Measurements from ENCODE around the gene RPS18.

The RPS18 gene

DNA sequence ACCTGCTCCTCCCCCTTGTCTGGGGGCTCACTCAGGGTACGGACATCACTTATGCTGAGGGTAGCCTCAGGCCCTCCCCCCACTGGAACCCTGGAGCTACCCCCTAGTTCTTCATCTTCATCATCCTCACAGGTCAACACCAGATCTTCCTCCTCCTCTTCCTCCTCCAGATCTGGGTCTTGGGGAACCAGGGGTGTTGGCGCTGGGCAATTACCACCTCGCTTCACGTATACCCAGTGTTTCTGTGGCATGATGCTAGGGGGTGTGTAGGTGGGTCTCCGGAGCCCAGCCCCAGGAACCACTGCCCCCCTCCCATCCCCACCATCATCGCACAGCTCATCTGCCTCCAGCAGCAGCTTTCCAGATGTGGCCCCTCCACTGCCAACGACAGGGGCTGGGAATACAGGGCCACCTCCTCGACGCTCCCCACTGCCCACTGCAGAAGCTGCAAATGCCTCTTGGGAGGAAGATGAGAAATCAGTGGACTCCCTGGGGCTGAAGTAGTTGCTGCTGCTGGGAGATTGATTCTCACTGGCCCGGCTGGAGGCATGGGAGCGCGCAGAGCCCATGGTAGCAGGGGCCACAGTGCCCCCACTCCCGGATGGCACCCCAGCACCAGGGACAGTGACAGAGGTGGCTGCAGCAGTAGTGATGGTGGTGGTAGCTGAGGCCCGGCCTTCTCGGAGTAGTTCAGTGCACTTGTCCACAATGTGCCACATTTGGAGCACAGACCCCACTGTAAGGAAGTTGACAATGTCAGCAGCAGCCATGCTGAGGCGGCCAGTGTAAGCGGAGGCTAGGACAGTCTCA is 44.1 kb downstream of the RPS18 start:
- H3F3A ChIP-seq (ENCODE audit: control insufficient read depth, insufficient read depth) = peaks cover 29% of the 10 kb centered on the region

DNA sequence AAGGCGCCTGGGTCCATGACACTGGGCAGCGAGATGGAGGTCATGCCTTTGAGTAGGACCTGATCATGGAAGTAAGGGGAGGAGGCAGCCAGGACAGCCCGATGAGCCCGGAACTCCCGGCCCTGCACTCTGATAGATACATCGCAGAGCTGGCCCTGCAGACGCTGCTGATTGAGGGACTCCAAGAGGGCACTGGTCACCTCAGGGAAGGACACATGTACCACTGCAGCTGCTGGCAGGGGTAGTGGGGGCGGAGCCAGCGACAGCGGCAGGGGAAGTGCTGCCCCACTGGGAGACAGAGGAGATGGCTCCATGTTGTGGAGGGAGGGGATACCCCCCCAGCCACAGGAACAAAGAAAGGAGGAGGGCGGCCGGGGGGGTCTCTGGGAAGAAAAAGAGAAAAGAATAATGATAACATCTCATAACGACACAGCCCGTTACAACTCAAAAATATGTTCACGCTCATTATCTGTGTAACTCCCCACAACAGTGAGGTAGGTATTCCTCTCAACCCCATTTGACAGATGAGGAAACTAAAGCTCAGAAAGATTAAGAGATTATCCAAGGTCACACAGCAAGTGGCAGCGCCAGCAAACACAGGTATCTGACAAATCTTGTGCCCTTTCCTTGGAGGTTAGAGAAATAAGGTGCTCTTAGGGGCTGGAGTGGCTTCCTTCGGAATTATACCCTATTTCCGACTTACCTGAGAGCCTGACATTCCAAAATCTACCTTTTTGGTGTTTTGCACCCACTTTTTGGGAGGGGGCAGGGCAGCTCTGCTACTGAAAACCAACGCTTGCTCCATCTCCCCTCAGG is 44.9 kb downstream of the RPS18 start:
- Histone ChIP-seq H3K4me1 (ENCODE audit: control insufficient read depth, low read length) (peaks cover 65% of the 10 kb centered on the region), H4K20me1 (ENCODE audit: control insufficient read depth, insufficient read depth, low read depth, low read length) (peaks cover 11% of the 10 kb centered on the region; the same call in 1 of the 2 replicates), H3K9me2 (replicated peaks; ENCODE audit: control insufficient read depth, low read length) (no peaks in the 10 kb centered on the region), H3K36me3 (ENCODE audit: control insufficient read depth, low read length) (peaks cover 68% of the 10 kb centered on the region), H3K4me3 (ENCODE audit: low read length) (peak overlapping the region; percentile 68), H3K79me2 (ENCODE audit: control insufficient read depth, low read length) (peaks cover 63% of the 10 kb centered on the region), H3K27ac (ENCODE audit: low read depth, low read length) (no peak overlapping the region), H3K27me3 (ENCODE audit: control insufficient read depth, low read length) (no peaks in the 10 kb centered on the region), H3K9me3 (ENCODE audit: control insufficient read depth, insufficient read depth, low read length) (no peaks in the 10 kb centered on the region), H3K4me2 (ENCODE audit: low read length) (peak overlapping the region; percentile 51), H3F3A (ENCODE audit: control insufficient read depth, insufficient read depth) (peaks cover 29% of the 10 kb centered on the region)
- no peak for TF ChIP-seq EZH2phosphoT487 (IDR thresholded peaks at IDR 0.05; ENCODE audit: borderline replicate concordance, low read length)
- TF ChIP-seq, protein P1, sequence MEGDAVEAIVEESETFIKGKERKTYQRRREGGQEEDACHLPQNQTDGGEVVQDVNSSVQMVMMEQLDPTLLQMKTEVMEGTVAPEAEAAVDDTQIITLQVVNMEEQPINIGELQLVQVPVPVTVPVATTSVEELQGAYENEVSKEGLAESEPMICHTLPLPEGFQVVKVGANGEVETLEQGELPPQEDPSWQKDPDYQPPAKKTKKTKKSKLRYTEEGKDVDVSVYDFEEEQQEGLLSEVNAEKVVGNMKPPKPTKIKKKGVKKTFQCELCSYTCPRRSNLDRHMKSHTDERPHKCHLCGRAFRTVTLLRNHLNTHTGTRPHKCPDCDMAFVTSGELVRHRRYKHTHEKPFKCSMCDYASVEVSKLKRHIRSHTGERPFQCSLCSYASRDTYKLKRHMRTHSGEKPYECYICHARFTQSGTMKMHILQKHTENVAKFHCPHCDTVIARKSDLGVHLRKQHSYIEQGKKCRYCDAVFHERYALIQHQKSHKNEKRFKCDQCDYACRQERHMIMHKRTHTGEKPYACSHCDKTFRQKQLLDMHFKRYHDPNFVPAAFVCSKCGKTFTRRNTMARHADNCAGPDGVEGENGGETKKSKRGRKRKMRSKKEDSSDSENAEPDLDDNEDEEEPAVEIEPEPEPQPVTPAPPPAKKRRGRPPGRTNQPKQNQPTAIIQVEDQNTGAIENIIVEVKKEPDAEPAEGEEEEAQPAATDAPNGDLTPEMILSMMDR (IDR thresholded peaks at IDR 0.05; ENCODE audit: low read depth, low read length, poor library complexity, severe bottlenecking) = no peak

More for the DNA sequence above, 44.1 kb downstream of the RPS18 start:
- no peaks in the 10 kb centered on the region for H3K9me2 ChIP-seq (replicated peaks; ENCODE audit: control insufficient read depth, low read length)
- H3K9me3 ChIP-seq (ENCODE audit: control insufficient read depth, insufficient read depth, low read length) = no peaks in the 10 kb centered on the region
- peaks cover 63% of the 10 kb centered on the region for H3K79me2 ChIP-seq (ENCODE audit: control insufficient read depth, low read length)
- H3K27ac ChIP-seq (ENCODE audit: low read depth, low read length) = no peak overlapping the region
- H3K36me3 ChIP-seq (ENCODE audit: control insufficient read depth, low read length) = peaks cover 64% of the 10 kb centered on the region
- H3K27me3 ChIP-seq (ENCODE audit: control insufficient read depth, low read length) = no peaks in the 10 kb centered on the region
- H3K4me2 ChIP-seq (ENCODE audit: low read length) = no peak overlapping the region
- H3K4me1 ChIP-seq (ENCODE audit: control insufficient read depth, low read length) = peaks cover 60% of the 10 kb centered on the region
- TF ChIP-seq, protein P1 (IDR thresholded peaks at IDR 0.05; ENCODE audit: low read depth, low read length, poor library complexity, severe bottlenecking) = no peak
- no peak for TF ChIP-seq EZH2phosphoT487 (IDR thresholded peaks at IDR 0.05; ENCODE audit: borderline replicate concordance, low read length)
- H4K20me1 ChIP-seq (ENCODE audit: control insufficient read depth, insufficient read depth, low read depth, low read length) = peaks cover 9% of the 10 kb centered on the region; the same call in 1 of the 2 replicates
- no peak overlapping the region for H3K4me3 ChIP-seq (ENCODE audit: low read length)

DNA sequence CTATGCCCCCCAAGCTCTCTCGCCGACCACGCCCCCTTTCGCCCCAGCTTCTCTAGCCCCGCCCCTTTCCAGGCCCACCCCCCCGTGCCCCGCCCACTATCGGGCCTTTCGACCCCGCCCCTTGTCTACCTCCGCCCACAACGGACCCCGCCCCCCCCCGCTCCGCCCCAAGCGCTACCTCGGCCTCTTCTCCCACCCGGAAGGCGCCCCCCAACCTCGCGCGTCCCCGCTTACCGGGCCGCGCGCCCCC is 45.5 kb downstream of the RPS18 start:
- Histone ChIP-seq H3K79me2 (ENCODE audit: control insufficient read depth, low read length) (peaks cover 63% of the 10 kb centered on the region), H3K9me2 (replicated peaks; ENCODE audit: control insufficient read depth, low read length) (no peaks in the 10 kb centered on the region), H3K4me1 (ENCODE audit: control insufficient read depth, low read length) (peaks cover 61% of the 10 kb centered on the region), H3K4me2 (ENCODE audit: low read length) (peak overlapping the region; percentile 51), H3F3A (ENCODE audit: control insufficient read depth, insufficient read depth) (peaks cover 29% of the 10 kb centered on the region), H3K27me3 (ENCODE audit: control insufficient read depth, low read length) (no peaks in the 10 kb centered on the region), H3K27ac (ENCODE audit: low read depth, low read length) (peak overlapping the region; percentile 79; the same call in 1 of the 2 replicates), H3K36me3 (ENCODE audit: control insufficient read depth, low read length) (peaks cover 67% of the 10 kb centered on the region), H3K4me3 (ENCODE audit: low read length) (peak overlapping the region; percentile 82), H3K9me3 (ENCODE audit: control insufficient read depth, insufficient read depth, low read length) (no peaks in the 10 kb centered on the region), H4K20me1 (ENCODE audit: control insufficient read depth, insufficient read depth, low read depth, low read length) (0 out of 2 replicates have a peak, but pooled peaks cover 7% of the 10 kb centered on the region)
- no peak for TF ChIP-seq EZH2phosphoT487 (IDR thresholded peaks at IDR 0.05; ENCODE audit: borderline replicate concordance, low read length)
- TF ChIP-seq, protein P1 (IDR thresholded peaks at IDR 0.05; ENCODE audit: low read depth, low read length, poor library complexity, severe bottlenecking) = no peak

Measured in DOHH2 (cell line).